ENCODE results near the gene SEC14L2.
"Not testable (repeated sequence)": the region's sequence is repeated elsewhere in the genome, so short reads cannot be mapped to it uniquely, and the experiment has no call there.

The SEC14L2 gene

DNA sequence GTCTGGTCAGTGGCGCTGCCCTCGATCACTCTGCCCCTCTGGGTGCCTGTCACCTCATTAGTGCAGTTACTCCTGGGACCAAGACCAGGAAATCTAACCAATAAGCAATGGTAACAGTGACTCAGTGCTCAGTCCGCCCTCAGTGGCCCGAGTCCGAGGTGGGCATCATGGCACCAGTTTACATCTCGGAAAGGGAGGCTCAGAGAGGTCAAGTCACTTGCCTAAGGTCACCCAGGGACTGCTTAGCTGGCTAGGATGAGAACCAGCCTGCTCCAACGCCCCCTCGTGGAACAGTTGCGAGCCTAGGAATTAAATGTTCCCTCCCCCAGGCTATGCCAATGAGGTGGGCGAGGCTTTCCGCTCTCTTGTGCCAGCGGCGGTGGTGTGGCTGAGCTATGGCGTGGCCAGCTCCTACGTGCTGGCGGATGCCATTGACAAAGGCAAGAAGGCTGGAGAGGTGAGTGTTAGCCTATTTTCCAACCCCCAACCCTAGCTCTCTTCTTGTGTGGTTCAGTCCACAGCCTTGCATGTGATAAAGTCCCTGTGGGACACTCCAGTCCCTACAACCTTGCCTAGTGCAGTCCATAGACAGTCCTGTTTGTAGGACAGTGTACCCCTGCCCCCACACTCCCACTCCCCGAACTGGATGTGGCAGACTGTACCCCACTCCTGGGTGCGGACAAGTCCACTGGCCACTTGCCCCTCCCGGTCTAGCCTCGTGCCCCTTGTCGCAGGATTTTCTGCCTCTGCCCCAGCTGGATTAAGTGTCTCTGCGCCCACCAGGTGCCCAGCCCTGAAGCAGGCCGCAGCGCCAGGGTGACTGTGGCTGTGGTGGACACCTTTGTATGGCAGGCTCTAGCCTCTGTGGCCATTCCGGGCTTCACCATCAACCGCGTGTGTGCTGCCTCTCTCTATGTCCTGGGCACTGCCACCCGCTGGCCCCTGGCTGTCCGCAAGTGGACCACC lies 29.9 kb downstream of the SEC14L2 start:
- no peak for DNase-seq (ENCODE audit: low read depth)

DNA sequence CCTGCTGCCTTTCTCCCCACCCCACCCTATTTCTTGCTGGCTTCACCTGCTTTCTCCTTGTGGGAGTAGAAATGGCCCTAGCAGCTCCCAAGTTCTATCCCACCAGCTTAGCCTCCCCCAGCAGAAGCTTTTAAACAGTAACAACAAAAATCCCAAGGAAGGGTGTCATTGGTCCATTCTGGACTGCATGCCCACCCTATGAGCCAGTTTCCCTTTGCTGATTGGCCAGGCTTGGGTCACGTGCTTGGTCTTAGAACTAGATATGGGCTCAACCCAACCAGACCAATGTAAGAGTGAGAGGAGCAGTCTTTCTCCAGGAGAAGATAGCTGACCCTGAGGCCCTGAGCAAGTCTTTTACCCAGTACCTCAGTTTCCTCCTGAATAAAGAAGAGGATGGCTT lies 31.1 kb downstream of the SEC14L2 start:
- no peak for DNase-seq (ENCODE audit: low read depth)

DNA sequence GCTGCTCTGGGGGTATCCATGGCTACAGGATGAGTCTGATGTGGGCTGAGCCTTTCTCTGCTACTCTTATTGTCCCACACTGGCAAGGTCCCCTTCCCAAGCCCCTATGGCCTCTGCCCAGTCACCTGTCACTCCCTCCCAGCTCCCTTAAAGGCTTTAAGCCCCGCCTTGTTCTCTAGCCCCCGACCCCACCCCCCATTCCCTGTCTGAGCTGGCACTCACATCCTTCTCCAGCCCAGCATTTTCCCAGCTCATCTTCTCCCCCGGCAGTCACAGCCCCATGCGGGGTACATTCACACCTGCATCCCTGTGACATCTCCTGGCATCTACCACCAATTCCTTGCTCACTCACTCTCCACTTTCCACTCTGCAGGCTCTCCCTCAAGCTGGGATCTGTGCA lies 33.1 kb downstream of the SEC14L2 start:
- DNase-seq (ENCODE audit: low read depth), result no peak

DNA sequence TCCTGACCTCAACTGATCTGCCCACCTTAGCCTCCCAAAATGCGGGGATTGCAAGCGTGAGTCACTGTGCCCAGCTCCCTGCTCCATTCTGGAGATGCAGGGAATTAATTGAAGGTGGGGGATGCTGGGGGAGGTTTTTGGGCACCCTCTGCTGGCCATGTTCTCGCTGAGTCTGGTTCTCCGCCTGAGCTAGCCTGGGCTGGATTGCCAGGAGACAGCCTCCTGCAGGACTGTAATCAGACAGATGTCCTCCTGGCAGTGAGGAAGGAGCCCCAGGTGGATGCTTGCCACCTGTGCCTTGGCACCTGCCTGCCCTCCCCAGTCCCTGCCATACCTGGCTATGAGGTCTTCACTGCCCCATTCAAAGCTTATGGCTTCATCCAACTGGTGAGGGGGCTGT lies 34.1 kb downstream of the SEC14L2 start:
- no peak for DNase-seq (ENCODE audit: low read depth)

DNA sequence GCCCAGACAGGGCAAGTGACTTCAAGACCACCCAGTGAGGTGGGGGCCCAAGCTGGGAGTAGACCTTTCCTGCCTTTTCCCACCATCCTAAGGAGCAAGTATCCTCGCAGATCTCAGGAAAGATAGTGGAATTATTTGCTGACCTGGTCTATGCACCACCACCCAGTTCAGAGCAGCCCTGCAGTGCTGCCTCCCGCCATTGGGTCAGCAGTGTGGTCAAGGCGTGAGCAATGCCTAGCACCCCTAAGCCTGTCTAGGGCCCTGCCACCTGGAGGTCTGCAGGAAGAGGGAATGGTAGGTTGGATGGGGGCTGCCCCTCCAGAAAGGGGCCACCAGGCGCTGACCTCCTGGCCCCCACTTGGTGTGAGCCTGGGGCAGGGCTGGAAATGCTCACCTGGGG lies 35.3 kb downstream of the SEC14L2 start:
- no peak for DNase-seq (ENCODE audit: low read depth)

DNA sequence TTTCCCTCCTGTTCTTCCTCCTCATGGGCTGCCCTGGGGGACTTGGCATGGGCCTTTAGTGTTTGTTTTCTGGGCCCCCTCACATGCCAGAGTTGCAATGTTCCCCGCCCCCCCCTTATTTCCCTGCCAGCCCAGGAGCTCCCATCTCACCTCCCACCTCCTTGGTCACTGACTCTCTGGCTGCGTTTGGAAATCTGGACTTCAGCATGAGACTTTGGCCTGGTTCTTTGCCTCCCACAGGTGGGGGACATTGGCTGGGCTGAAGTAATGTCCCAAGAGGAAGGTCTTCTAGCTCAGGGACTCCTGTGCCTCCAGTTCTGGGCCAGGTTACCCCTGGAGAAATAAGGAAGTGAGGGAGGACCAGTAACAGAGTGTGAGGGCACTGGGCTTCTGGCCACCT lies 35.7 kb downstream of the SEC14L2 start:
- no peak for DNase-seq (ENCODE audit: low read depth)

DNA sequence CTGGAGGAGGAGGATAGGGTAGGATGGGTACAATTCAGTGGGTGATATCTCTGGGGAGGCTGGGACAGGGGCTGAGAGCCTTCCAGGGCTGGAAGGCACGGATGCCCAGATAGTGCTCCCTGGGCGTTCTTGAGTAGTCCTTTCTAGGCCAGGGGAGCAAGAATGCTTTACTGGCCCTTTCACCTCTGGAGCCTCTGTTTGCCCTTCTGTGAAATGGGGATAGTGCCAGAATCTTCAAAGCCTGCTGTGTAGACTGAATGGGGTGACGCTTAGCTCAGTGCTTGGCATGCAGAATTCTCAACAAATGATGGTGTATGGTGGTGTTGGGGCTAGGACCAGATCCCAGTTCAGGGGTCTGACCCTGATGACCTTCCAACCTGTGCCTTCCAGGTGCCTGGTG lies 36.4 kb downstream of the SEC14L2 start:
- no peak for DNase-seq (ENCODE audit: low read depth)

DNA sequence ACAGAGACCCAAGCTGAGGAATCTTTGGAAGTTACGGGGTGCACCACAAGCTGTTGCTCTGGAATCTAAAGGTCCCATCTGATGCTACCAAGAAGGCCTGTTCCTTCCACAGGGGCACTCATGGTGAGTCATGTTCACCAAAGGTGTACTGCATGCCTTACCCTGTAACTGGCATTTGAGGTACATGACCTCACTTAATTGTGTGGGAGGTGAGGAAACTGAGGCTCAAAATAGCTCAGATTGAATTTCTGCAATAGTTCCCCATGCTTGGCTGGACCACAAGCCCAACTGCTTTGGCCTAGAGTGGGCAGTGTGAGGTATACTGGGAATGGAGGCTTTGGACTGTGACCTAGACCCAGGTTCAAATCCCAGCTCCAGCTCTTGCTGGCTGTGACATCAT lies 37.0 kb downstream of the SEC14L2 start:
- no peak for DNase-seq (ENCODE audit: low read depth)

DNA sequence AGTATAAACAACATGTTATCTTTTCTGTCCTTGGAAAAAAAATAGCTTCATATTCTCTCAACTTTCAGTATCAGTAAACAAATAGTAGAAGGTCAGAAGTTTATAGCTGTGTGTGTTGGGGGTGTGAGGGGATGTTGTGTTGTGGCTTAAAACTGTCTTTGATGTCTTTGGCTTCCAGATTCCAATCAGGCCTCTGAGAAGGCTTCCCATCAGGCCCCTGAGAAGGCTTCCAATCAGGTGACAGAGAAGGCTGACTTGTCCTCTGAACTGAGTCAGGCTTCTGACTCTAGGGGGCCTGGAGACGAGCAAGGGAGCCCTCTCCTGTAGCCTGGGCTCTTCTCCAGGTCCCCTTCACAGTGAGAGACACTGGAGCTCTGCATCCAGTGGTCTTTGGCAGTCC lies 38.0 kb downstream of the SEC14L2 start:
- no peak for DNase-seq (ENCODE audit: low read depth)

DNA sequence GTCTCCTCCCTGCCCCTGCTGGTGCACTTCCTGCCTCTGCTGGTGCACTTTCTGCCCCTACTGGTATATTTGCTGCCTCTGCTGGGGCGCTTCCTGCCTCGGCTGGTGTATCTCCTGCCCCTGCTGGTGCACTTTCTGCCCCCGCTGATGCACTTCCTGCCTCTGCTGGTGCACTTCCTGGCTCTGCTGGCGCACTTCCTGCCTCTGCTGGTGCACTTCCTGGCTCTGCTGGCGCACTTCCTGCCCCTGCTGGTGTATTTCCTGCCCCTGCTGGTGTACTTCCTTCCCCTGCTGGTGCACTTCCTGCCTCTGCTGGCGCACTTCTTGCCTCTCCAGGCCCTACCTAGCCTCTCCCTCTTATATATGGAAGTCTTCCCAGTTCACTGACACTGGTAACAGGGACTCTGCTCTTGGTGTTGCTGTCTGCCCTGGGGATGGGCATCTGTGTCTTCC lies 38.9 kb downstream of the SEC14L2 start:
- no peak for DNase-seq (ENCODE audit: low read depth)

DNA sequence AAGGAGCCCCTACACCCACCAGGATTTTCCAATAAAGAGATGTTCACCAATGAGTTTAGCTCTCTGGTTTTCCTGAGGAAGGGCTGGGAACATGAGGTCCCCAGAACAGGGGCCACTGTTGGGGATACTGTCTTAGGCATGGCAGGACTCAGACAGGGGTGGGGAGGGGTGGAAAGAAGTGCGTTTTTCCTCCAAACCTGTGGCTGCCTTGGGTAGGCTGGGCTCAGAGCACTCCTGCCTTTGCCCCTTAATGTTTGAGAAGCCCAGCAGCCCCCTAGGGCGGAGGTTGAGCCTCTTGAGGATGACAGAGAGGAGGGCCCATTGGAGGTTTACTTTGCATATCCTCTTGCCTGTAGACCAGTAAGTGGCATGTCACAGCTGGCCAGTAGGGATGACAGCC lies 39.4 kb downstream of the SEC14L2 start:
- no peak for DNase-seq (ENCODE audit: low read depth)

DNA sequence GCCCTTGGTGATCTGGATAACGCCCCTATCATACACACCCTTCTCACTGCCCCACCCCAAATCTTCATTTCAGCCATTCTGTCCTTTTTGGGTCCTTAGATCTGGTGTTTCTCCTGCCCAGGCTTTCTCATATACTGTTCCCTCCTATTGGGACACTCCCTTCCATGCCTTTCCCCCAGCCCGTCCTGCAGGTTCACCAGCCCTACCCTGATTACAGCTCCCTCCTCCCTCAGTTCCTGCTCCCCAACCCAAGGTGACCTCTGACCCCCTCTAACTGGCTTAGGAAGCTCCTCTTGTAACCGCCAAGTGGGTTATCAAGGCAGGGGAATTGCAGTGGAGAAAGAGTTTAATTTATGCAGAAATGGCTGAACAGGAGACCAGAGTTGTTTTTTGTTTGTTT lies 41.7 kb downstream of the SEC14L2 start:
- DNase-seq (ENCODE audit: low read depth), result no peak

DNA sequence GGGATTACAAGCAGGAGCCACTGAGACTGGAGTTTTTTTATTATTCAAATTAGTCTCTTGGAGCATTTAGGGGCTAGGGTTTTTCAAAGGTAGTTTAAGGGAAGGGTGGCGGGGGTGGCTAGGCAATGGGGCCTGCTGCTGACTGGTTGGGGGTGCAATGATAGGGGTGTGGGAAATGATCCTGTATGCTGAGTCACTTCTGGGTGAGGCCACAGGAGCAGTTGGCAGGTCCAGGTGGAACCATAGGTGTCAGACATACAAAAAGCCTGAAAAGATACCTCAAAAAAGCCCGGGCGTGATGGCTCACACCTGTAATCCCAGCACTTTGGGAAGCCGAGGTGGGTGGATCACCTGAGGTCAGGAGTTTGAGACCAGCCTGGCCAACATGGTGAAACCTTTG lies 42.4 kb downstream of the SEC14L2 start:
- DNase-seq (ENCODE audit: low read depth), result no peak

DNA sequence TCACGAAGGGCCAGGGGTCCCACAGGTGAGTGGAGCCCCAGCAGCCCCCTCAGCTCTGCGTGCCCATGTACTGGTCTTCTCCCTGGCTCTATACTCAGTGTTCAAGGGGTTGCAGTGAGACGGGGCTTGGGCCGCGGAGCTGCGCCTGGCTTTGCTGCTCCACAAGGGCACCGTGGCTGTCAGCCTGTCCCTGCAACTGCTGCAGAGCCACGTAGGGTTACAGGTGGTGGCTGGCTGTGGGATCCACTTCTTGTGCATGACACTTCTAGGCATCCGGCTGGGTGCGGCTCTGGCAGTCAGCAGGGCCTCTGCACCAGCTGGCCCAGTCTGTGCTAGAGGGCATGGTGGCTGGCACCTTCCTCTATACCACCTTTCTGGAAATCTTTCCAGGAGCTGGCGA lies 43.0 kb downstream of the SEC14L2 start:
- no peak for DNase-seq (ENCODE audit: low read depth)

DNA sequence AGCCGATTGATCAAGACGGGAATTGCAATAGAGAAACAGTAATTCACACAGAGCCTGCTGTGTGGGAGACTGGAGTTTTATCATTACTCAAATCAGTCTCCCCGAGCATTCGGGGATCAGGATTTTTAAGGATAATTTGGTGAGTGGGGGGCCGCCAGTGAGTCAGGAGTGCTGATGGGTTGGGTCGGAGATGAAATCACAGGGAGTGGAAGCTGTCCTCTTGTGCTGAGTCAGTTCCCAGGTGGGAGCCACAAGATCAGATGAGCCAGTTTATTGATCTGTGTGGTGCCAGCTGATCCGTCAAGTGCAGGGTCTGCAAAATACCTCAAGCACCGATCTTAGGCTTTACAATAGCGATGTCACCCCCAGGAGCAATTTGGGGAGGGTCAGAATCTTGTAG lies 44.3 kb downstream of the SEC14L2 start:
- DNase-seq (ENCODE audit: low read depth), result no peak

DNA sequence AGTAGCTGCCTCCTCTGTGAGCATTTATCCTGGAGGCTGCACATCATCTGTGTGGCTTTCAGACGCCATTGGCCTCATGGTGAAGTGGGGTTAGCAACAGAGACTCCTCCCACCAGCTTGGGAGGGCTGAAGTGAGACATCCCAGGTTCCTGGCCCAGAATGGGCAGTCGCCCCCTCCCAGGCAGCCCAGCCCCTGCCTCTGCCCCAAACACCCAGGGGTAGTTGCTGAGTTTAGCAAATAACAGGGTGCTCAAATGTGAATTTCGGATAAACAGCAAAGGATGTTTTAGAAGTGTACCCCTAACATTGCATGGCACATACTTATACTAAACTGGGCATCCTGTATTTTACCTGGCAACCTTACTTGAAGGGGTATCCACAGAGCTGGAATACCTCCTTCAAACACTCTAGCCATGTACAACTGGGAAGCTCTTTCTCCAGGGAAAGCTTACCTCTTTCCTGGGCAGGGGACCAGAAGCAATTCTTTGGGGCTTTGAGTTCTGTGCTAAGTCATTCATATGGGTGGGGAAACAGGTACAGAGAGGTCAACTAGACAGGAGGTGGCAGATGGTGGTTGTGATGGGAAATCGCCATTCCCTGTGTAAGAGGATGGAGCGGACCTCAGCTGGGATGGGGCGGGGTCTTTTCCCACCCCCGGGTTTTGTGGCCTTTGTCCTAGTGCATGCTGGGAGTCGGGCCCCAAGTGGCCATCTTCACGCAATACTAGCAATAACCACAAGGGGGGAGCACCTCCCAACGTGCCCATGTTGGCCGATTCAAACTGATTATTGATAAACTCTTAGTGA lies 48.0 kb downstream of the SEC14L2 start:
- no peak for DNase-seq (ENCODE audit: low read depth)

DNA sequence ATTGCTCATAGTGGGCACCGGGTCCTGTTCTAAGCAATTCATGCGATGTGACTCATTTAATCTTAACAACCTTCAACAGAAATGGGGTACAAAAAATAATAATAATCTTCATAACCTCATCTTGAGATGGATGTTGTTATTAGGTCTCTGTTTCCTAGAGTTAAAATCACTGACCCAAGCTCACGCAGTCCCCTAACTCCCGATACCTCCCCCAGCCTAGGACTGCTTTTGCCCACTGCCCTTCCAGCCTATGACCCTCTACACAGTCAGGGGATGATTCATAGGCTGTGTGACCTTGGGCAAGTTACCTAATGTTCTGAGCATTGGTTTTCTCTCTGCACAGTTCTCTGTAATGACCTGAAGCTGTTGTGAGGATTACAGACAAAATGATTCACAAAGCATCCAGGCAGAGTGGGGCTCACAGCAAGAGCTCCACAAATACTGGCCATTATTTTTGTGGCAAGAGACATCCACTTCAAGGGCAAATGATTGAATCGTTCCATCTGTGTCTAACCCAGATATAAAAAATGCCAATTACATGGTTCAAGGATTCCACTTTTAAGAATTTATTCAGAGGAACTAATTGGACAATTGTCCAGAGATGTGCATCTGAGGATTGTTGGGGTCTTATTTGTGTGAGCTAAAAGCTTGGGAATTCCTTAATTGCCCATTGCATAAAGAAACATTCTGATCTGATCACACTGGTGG lies 48.8 kb downstream of the SEC14L2 start:
- DNase-seq (ENCODE audit: low read depth), result no peak

DNA sequence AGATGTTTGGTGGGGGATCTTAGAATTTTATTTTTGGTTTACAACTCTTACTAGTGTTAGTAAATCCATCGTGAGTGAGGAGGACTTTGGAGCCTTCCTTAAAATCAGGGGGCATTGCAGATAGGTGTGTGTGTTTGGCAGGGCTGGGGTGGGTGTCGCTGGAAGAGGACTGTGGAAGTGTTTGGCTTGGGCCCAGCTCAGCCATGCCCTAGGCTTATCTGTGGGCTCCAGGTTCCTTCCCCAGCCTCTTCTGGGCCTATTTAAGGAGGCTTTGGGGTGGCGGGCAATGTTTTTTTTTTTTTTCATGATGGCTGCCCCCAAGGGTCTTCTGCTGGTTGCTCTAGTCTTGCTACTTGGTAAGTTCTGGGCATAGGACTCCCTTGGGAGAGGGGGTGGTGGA lies 50.8 kb downstream of the SEC14L2 start:
- DNase-seq (ENCODE audit: low read depth), result no peak

DNA sequence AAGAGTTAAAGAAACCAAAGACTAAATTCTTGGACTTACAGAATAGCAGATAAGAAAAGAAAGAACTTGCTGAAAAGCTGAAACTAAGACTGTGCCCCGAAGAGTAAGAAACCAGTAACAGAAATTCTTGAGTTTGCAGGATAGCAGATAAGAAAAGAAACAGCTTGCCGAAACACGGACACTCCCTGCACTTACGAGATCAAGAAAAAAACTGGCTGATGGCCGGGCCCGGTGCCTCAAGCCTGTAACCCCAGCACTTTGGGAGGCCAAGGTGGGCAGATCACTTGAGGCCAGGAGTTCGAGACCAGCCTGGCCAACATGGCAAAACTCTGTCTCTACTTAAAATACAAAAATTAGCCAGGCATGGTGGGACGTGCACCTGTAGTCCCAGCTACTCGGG lies 54.7 kb downstream of the SEC14L2 start:
- DNase-seq (ENCODE audit: low read depth), result not testable (repeated sequence)

DNA sequence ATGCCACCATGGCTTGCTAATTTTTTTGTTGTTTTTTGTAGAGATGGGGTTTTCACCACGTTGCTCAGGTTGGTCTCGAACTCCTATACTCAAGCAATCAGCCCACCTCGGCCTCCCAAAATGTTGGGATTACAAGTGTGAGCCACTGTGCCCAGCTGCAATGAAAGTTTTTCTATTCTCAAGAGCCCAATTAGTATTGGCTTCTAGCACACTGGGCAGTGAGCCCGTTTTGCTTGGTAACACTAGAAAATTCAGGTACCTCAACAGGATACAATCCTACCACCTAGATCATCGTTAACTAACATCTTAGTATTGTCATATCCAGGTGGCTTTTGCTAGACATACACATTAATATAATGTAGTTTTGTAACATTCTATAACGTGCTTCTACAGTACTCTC lies 56.0 kb downstream of the SEC14L2 start:
- DNase-seq (ENCODE audit: low read depth), result no peak

DNA sequence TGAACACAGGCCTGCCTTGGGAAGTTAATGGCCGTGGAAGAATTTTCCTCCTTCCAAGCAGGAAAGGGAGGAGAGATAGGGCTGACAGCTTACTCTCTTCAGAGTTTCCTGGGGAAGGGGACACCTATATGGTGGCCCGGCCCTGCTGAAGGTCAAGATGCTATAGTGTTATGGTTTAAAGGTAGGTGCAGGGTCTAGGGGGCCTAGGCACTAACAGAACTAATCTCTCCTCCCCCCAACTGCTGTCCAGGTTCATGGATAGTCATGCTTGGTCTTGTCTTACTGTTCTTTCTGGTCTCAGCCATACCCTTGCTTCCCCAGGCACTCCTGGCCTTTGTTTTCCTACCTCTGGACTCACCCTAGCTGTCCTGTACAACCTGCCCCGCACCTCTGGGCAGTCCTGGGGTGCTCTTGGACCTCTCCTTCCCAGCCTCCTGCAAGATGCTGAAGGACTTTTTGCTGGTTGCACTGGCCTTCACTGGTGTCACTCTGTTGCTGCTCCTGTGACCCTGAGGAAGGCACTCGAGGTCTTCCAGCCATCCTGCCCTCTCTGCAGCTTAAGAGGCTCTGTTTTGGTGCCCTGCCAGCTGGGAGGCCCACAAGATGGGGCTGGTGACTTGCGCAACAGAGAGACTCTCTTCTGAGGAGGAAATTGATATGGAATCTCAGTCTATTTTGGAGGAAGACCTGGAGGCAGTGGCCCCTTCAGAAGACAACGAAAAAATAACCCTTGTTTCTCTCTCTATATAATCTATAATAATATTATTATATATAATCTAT lies 57.1 kb downstream of the SEC14L2 start:
- no peak for DNase-seq (ENCODE audit: low read depth)
